HepG2 (cell line): ENCODE data around the gene SKA2. TPM values are rescaled to one million over a fixed set of nuclear protein-coding genes. Genes with fewer than 3 reads are reported as not detected.

Source experiments
- ATM ChIP-seq: fragments of 450-650 bp; IDR thresholded peaks from 2 replicates; pipeline ENCODE4 v1.7.1; 2017; ENCODE audit warnings: mild to moderate bottlenecking, borderline replicate concordance
- CREBL2 ChIP-seq: sonication (generic); formaldehyde crosslinking; IDR thresholded peaks from 2 replicates; pipeline ENCODE4 v1.8.1; 2023; ENCODE audit warnings: missing genetic modification reagents, mild to moderate bottlenecking, borderline replicate concordance
- DRAP1 ChIP-seq: IDR thresholded peaks from 2 replicates; pipeline ENCODE4 v1.6.1; 2016; ENCODE audit warnings: missing genetic modification reagents, missing compliant biosample characterization
- HDAC1 ChIP-seq: sonication (generic); formaldehyde crosslinking; IDR thresholded peaks from 2 replicates; pipeline ENCODE4 v1.5.1; 2020; ENCODE audit warnings: mild to moderate bottlenecking, missing genetic modification reagents
- HHEX ChIP-seq: IDR thresholded peaks from 2 replicates; pipeline ENCODE4 v1.6.1; 2016; ENCODE audit warnings: control low read depth
- MXI1 ChIP-seq: IDR thresholded peaks from 3 replicates; pipeline ENCODE4 v1.6.1; 2012; ENCODE audit warnings: low read depth, low read length, inconsistent platforms, borderline replicate concordance
- NONO ChIP-seq, 2 experiments: fragments of 450-650 bp in 1 of 2; sonication (generic) in 1 of 2; formaldehyde crosslinking in 1 of 2; IDR thresholded peaks in 1 of 2; conservative IDR thresholded peaks in 1 of 2; 2 replicates each; pipeline versions ENCODE4 v1.6.1 to v1.8.0; 2017 to 2022; ENCODE audit warnings: mild to moderate bottlenecking in 1 of 2, missing genetic modification reagents in 1 of 2, moderate library complexity in 1 of 2
- PAXIP1 ChIP-seq: sonication (generic); formaldehyde crosslinking; conservative IDR thresholded peaks from 2 replicates; pipeline ENCODE4 v1.4.0; 2020; ENCODE audit warnings: mild to moderate bottlenecking, missing genetic modification reagents, moderate library complexity
- POGZ ChIP-seq: sonication (generic); formaldehyde crosslinking; IDR thresholded peaks from 2 replicates; pipeline ENCODE4 v1.4.0; 2020; ENCODE audit warnings: mild to moderate bottlenecking, missing genetic modification reagents
- RARA ChIP-seq: IDR thresholded peaks from 2 replicates; pipeline ENCODE4 v1.6.1; 2016; ENCODE audit warnings: missing genetic modification reagents, missing compliant biosample characterization
- SAP130 ChIP-seq: IDR thresholded peaks from 2 replicates; pipeline ENCODE4 v1.6.1; 2016; ENCODE audit warnings: low read depth
- SKI ChIP-seq: fragments of 450-650 bp; IDR thresholded peaks from one replicate; pipeline ENCODE4 v1.6.1; 2018; ENCODE audit warnings: mild to moderate bottlenecking; ENCODE audit not compliant: partially characterized antibody
- SOX5 ChIP-seq: IDR thresholded peaks from 2 replicates; pipeline ENCODE4 v1.6.1; 2016; ENCODE audit warnings: borderline replicate concordance
- TCF7 ChIP-seq: sonication (generic); IDR thresholded peaks from 2 replicates; pipeline ENCODE4 v1.6.1; 2016; ENCODE audit warnings: antibody characterized with exemption, low read depth
- TSC22D2 ChIP-seq: sonication (generic); formaldehyde crosslinking; IDR thresholded peaks from 2 replicates; pipeline ENCODE4 v1.5.1; 2020; ENCODE audit warnings: missing genetic modification reagents, mild to moderate bottlenecking, borderline replicate concordance
- YEATS4 ChIP-seq: sonication (generic); formaldehyde crosslinking; IDR thresholded peaks from 2 replicates; pipeline ENCODE4 v1.4.0; 2020; ENCODE audit warnings: missing genetic modification reagents, borderline replicate concordance
- ZNF225 ChIP-seq: sonication (generic); formaldehyde crosslinking; IDR thresholded peaks from 2 replicates; pipeline ENCODE4 v1.4.0; 2020; ENCODE audit warnings: mild to moderate bottlenecking, missing genetic modification reagents
- ZNF234 ChIP-seq: sonication (generic); formaldehyde crosslinking; conservative IDR thresholded peaks from 2 replicates; pipeline ENCODE4 v1.5.1; 2020; ENCODE audit warnings: mild to moderate bottlenecking, missing genetic modification reagents
- ZNF329 ChIP-seq: sonication (generic); formaldehyde crosslinking; IDR thresholded peaks from 2 replicates; pipeline ENCODE4 v1.9.0; 2021; ENCODE audit warnings: low read depth, mild to moderate bottlenecking, missing genetic modification reagents
- ZNF562 ChIP-seq: sonication (generic); formaldehyde crosslinking; IDR thresholded peaks from 2 replicates; pipeline ENCODE4 v1.8.0; 2022; ENCODE audit warnings: missing genetic modification reagents, borderline replicate concordance
- ZNF713 ChIP-seq: sonication (generic); formaldehyde crosslinking; IDR thresholded peaks from 2 replicates; pipeline ENCODE4 v1.4.0; 2020; ENCODE audit warnings: mild to moderate bottlenecking, missing genetic modification reagents
- ZSCAN9 ChIP-seq: IDR thresholded peaks from 2 replicates; pipeline ENCODE4 v1.6.1; 2016; ENCODE audit warnings: borderline replicate concordance
- polyA plus RNA-seq, 8 experiments: library from polyadenylated mRNA; depleted of rRNA in 3 of 8; stranded (reverse) in 7 of 8; unstranded in 1 of 8; fragments of >200 nt; fragmentation: Illumina TruSeq in 4 of 8; extraction: Trizol in 4 of 8; gene quantifications; 2 replicates each; pipeline versions ENCODE4 v1.2.1 to v1.2.3, GENCODE V29; 2011 to 2016; ENCODE audit warnings: low read depth in 4 of 8, missing spikeins in 1 of 8, mixed read lengths in 1 of 8; ENCODE audit not compliant: insufficient read depth in 1 of 8
- total RNA-seq, 5 experiments: library from RNA; depleted of rRNA; stranded (reverse); fragments of >200 nt; fragmentation: Illumina TruSeq; extraction: Trizol; gene quantifications; 2 replicates each; pipeline ENCODE4 v1.2.3, GENCODE V29; 2016; ENCODE audit warnings: low read depth in 1 of 5
- TF ChIP-seq, protein P1 (sequence below): fragments of 450-650 bp; IDR thresholded peaks from 2 replicates; pipeline ENCODE4 v1.6.1; 2017
- TF ChIP-seq, protein P2 (sequence below): IDR thresholded peaks from 2 replicates; pipeline ENCODE4 v1.6.1; 2012; ENCODE audit warnings: low read length, improper control_type of control experiment

SKA2 gene
- total and polyA plus RNA-seq, 2 of the 13 experiments (the other 11 are each of a cell fraction or from before 2014, with no cell fraction given), result 18.6 to 91.8 TPM

- TF ChIP-seq, protein P1, sequence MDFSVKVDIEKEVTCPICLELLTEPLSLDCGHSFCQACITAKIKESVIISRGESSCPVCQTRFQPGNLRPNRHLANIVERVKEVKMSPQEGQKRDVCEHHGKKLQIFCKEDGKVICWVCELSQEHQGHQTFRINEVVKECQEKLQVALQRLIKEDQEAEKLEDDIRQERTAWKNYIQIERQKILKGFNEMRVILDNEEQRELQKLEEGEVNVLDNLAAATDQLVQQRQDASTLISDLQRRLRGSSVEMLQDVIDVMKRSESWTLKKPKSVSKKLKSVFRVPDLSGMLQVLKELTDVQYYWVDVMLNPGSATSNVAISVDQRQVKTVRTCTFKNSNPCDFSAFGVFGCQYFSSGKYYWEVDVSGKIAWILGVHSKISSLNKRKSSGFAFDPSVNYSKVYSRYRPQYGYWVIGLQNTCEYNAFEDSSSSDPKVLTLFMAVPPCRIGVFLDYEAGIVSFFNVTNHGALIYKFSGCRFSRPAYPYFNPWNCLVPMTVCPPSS, result no peak
- TF ChIP-seq ZNF234 (CRISPR knock-in tag) (no peak), ZNF225 (CRISPR knock-in tag) (no peak), ZNF562 (CRISPR knock-in tag) (no peak), HHEX (CRISPR knock-in tag) (no peak), SKI (peak; percentile 96), ATM (no peak), RARA (CRISPR knock-in tag) (peak; percentile 81), SOX5 (CRISPR knock-in tag) (peak; percentile 14; the same call in 1 of the 2 replicates), NONO (IDR thresholded peaks at IDR 0.05) (no peak), NONO (CRISPR knock-in tag; conservative IDR thresholded peaks at IDR 0.05) (no peak), ZNF713 (no peak), SAP130 (CRISPR knock-in tag) (peak; percentile 58; the same call in 1 of the 2 replicates), ZNF329 (no peak), DRAP1 (CRISPR knock-in tag) (no peak), MXI1 (peak; percentile 52; the same call in 1 of the 3 replicates), ZSCAN9 (CRISPR knock-in tag) (no peak), YEATS4 (CRISPR knock-in tag) (no peak), POGZ (peak; percentile 34; the same call in 1 of the 2 replicates), HDAC1 (CRISPR knock-in tag) (peak; percentile 45; the same call in 1 of the 2 replicates), PAXIP1 (peak; percentile 44; the same call in 1 of the 2 replicates), CREBL2 (CRISPR knock-in tag) (no peak), TCF7 (0 out of 2 replicates have a peak, but pooled peaks have one; percentile 24), TSC22D2 (CRISPR knock-in tag) (no peak)
- TF ChIP-seq, protein P2, sequence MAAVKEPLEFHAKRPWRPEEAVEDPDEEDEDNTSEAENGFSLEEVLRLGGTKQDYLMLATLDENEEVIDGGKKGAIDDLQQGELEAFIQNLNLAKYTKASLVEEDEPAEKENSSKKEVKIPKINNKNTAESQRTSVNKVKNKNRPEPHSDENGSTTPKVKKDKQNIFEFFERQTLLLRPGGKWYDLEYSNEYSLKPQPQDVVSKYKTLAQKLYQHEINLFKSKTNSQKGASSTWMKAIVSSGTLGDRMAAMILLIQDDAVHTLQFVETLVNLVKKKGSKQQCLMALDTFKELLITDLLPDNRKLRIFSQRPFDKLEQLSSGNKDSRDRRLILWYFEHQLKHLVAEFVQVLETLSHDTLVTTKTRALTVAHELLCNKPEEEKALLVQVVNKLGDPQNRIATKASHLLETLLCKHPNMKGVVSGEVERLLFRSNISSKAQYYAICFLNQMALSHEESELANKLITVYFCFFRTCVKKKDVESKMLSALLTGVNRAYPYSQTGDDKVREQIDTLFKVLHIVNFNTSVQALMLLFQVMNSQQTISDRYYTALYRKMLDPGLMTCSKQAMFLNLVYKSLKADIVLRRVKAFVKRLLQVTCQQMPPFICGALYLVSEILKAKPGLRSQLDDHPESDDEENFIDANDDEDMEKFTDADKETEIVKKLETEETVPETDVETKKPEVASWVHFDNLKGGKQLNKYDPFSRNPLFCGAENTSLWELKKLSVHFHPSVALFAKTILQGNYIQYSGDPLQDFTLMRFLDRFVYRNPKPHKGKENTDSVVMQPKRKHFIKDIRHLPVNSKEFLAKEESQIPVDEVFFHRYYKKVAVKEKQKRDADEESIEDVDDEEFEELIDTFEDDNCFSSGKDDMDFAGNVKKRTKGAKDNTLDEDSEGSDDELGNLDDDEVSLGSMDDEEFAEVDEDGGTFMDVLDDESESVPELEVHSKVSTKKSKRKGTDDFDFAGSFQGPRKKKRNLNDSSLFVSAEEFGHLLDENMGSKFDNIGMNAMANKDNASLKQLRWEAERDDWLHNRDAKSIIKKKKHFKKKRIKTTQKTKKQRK, result no peak
These were observed 13.1 kb downstream of the SKA2 start (continued) for GRCh38 chr17:59141860-59142259.
